HepG2 (cell line): ENCODE measurements around the gene ADSS1. TPM values are rescaled to one million over a fixed set of nuclear protein-coding genes. Genes with fewer than 3 reads are reported as not detected.

ENCODE experiments used
- ATAC-seq: fragments of 200-7000 bp; cut with Tn5 transposase; 3 replicates; pipeline ENCODE4 v1.9.1; 2020; ENCODE audit warnings: mild to moderate bottlenecking, moderate library complexity
- BruUV-seq: library from RNA; stranded (reverse); fragments of 400-500 nt; replicated peaks from 2 replicates; lab custom pipeline; 2021; lab: Mats Ljungman, UMichigan
- CTCF ChIA-PET: fragments of 300-600 bp; formaldehyde crosslinking; extraction: SDS; loops from one replicate; lab custom pipeline; 2021; ENCODE audit warnings: low total read pairs, inconsistent platforms, low intra/inter-chr PET ratio; lab: Yijun Ruan, JAX
- POLR2A ChIA-PET: fragments of 350-600 bp; sonication (Branson Sonifier 250); formaldehyde crosslinking; loops from one replicate; lab custom pipeline; 2020; ENCODE audit warnings: antibody characterized with exemption, inconsistent platforms; lab: Yijun Ruan, JAX
- DNase-seq: peaks from one replicate; pipeline ENCODE4 v3.0.0-alpha.2; 2015; ENCODE audit warnings: low spot score
- FAIRE-seq: peaks from 3 replicates; lab custom pipeline; 2011; peaks lifted over from hg19 to GRCh38; lab: Jason Lieb, UNC
- H2AFZ ChIP-seq: one replicate; pipeline ENCODE4 v1.6.1; 2011; ENCODE audit warnings: low read length, inconsistent platforms
- H3K27ac ChIP-seq: fragments of 300-600 bp; 3 replicates; pipeline ENCODE4 v1.8.0; 2011; ENCODE audit warnings: mixed run types, mild to moderate bottlenecking, mixed read lengths, low read length, inconsistent platforms; ENCODE audit not compliant: insufficient read depth; ENCODE audit errors: extremely low read length
- H3K27me3 ChIP-seq, 2 experiments: fragments of 200-600 bp in 1 of 2; 2 replicates in 1 of 2; 3 replicates in 1 of 2; pipeline versions ENCODE4 v1.6.0 to v1.8.0; 2011; ENCODE audit warnings: low read length in 2 of 2, mild to moderate bottlenecking in 2 of 2, moderate library complexity in 2 of 2, inconsistent platforms in 1 of 2; ENCODE audit not compliant: insufficient read depth in 2 of 2, control insufficient read depth in 1 of 2
- H3K36me3 ChIP-seq, 2 experiments: fragments of 200-600 bp in 1 of 2; replicated peaks in 1 of 2; 2 replicates in 1 of 2; 3 replicates in 1 of 2; pipeline versions ENCODE4 v1.5.1 to v1.8.0; 2011; ENCODE audit warnings: low read length in 2 of 2, inconsistent platforms in 1 of 2; ENCODE audit not compliant: insufficient read depth in 2 of 2, control insufficient read depth in 1 of 2
- H3K4me1 ChIP-seq: 2 replicates; pipeline ENCODE4 v1.5.1; 2012; ENCODE audit warnings: low read length, inconsistent platforms; ENCODE audit not compliant: insufficient read depth
- H3K4me2 ChIP-seq: 2 replicates; pipeline ENCODE4 v1.6.0; 2011; ENCODE audit warnings: low read depth, low read length, inconsistent platforms
- H3K4me3 ChIP-seq, 3 experiments: fragments of 200-600 bp in 1 of 3; sonication (generic), shearing (Covaris generic) in 1 of 3; replicated peaks in 1 of 3; 2 replicates each; pipeline ENCODE4 v1.5.1; 2011 to 2016; ENCODE audit warnings: low read length in 3 of 3, inconsistent platforms in 2 of 3, low read depth in 2 of 3, mild to moderate bottlenecking in 2 of 3, control low read depth in 1 of 3, mixed read lengths in 1 of 3; ENCODE audit not compliant: insufficient read depth in 1 of 3
- H3K79me2 ChIP-seq: one replicate; pipeline ENCODE4 v1.6.1; 2011; ENCODE audit warnings: low read length, inconsistent platforms; ENCODE audit not compliant: insufficient read depth
- H3K9ac ChIP-seq: 2 replicates; pipeline ENCODE4 v1.6.0; 2011; ENCODE audit warnings: mild to moderate bottlenecking, low read depth, low read length, inconsistent platforms; ENCODE audit not compliant: insufficient read depth
- H3K9me3 ChIP-seq: 2 replicates; pipeline ENCODE4 v1.5.1; 2012; ENCODE audit warnings: mild to moderate bottlenecking, low read length
- H4K20me1 ChIP-seq: 2 replicates; pipeline ENCODE4 v1.6.0; 2011; ENCODE audit warnings: inconsistent platforms, mild to moderate bottlenecking, low read length, moderate library complexity; ENCODE audit not compliant: insufficient read depth
- AGO1 ChIP-seq: fragments of 200-400 bp; formaldehyde crosslinking; IDR thresholded peaks from 2 replicates; pipeline ENCODE4 v1.6.1; 2017; ENCODE audit warnings: mild to moderate bottlenecking, low read depth, low read length, moderate library complexity; ENCODE audit not compliant: poor library complexity, severe bottlenecking
- AGO2 ChIP-seq: fragments of 200-400 bp; formaldehyde crosslinking; optimal IDR thresholded peaks from 2 replicates; pipeline ENCODE3; 2017; ENCODE audit warnings: mild to moderate bottlenecking, low read depth, low read length, moderate library complexity
- GABPB1 ChIP-seq: IDR thresholded peaks from 2 replicates; pipeline ENCODE4 v1.6.1; 2016; ENCODE audit warnings: mild to moderate bottlenecking, missing genetic modification reagents, moderate library complexity, missing compliant biosample characterization
- SNAI1 ChIP-seq: sonication (generic); formaldehyde crosslinking; IDR thresholded peaks from 2 replicates; pipeline ENCODE4 v1.5.0; 2020; ENCODE audit warnings: mild to moderate bottlenecking, missing genetic modification reagents, borderline replicate concordance
- ZNF629 ChIP-seq: sonication (generic); formaldehyde crosslinking; conservative IDR thresholded peaks from 2 replicates; pipeline ENCODE4 v1.5.0; 2020; ENCODE audit warnings: missing genetic modification reagents
- ZNF687 ChIP-seq: sonication (generic); formaldehyde crosslinking; IDR thresholded peaks from 2 replicates; pipeline ENCODE4 v1.5.1; 2020; ENCODE audit warnings: mild to moderate bottlenecking, missing genetic modification reagents, moderate library complexity
- WGBS: methylation state at CpG from one replicate; pipeline ENCODE4 v1.1.6; 2017; ENCODE audit warnings: low lambda C conversion rate; 5-methylcytosine and 5-hydroxymethylcytosine counted together
- in situ Hi-C: cut with HindIII; loops from 2 replicates; pipeline ENCODE4 v1.10.0; 2017; ENCODE audit warnings: low pct_unique_long_range_greater_than_20kb; ENCODE audit not compliant: extremely low pct_ligation_motif_present
- intact Hi-C: fragments of 100-400 bp; cut with micrococcal nuclease; formaldehyde crosslinking; loops from one replicate; pipeline ENCODE4 v1.10.0; 2022; ENCODE audit not compliant: unreplicated experiment
- polyA plus RNA-seq, 8 experiments: library from polyadenylated mRNA; depleted of rRNA in 3 of 8; stranded (reverse) in 7 of 8; unstranded in 1 of 8; fragments of >200 nt; fragmentation: Illumina TruSeq in 4 of 8; extraction: Trizol in 4 of 8; gene quantifications; 2 replicates each; pipeline versions ENCODE4 v1.2.1 to v1.2.3, GENCODE V29; 2011 to 2016; ENCODE audit warnings: low read depth in 4 of 8, missing spikeins in 1 of 8, mixed read lengths in 1 of 8; ENCODE audit not compliant: insufficient read depth in 1 of 8
- total RNA-seq, 5 experiments: library from RNA; depleted of rRNA; stranded (reverse); fragments of >200 nt; fragmentation: Illumina TruSeq; extraction: Trizol; gene quantifications; 2 replicates each; pipeline ENCODE4 v1.2.3, GENCODE V29; 2016; ENCODE audit warnings: low read depth in 1 of 5
- TF ChIP-seq, protein P1 (sequence below): sonication (generic); formaldehyde crosslinking; IDR thresholded peaks from 2 replicates; pipeline ENCODE4 v1.4.0; 2020; ENCODE audit warnings: missing genetic modification reagents

ADSS1 gene
- total and polyA plus RNA-seq, 2 of the 13 experiments (the other 11 are each of a cell fraction or from before 2014, with no cell fraction given): 1.0 to 36.7 TPM

DNA sequence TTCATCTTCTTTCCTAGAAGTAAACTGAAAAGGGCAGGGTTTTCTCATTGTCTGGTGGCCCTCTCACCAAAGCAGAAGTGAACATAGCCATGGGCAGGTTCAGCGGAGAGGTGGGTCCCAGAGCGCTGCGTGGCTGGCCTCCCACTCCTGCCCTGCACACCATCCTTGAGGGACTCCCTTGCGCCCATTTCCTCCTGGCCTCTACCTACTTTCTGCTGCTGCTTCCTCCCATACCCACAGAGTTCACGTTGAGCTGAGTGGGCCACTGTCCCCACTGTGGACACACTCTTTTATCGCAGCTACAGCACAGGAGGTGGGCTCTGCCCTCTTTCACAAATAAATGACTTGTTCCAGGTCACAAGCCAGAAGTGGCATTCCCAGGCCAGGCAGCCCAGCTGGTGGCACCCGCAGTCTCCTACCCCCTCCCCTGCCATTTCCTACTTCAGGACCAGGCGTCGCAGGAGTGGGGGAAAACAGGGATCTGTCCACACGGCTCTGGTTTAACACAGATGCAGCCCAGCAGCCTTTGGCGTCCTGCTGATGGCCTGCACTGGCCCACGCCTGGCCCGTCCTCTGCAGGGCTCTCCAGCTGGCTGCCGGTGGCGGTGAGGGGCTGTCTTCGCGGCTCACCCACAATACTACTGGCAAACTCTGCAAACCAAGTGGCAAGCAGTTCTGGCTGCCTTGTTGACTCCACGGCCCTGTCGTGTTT lies 33.8 kb downstream of the ADSS1 start (continued):
- peak; percentile 34 for TF ChIP-seq ZNF687 (CRISPR knock-in tag)
- peak; percentile 76 for TF ChIP-seq AGO1
- 0 out of 2 replicates have a peak, but pooled peaks have one; percentile 18 for TF ChIP-seq GABPB1
- TF ChIP-seq SNAI1: no peak
- TF ChIP-seq ZNF629: peak; percentile 57

GRCh38 chr14:104758981-104759969 lies 35.2 kb downstream of the ADSS1 start:
- no peak for DNase-seq
- Histone ChIP-seq H3K79me2 (peaks cover 67% of the 10 kb centered on the region), H3K4me1 (peaks cover 61% of the 10 kb centered on the region), H2AFZ (no peak overlapping the region), H3K9me3 (no peaks in the 10 kb centered on the region), H3K4me3 (no peak overlapping the region), H4K20me1 (peaks cover 69% of the 10 kb centered on the region), H3K9ac (no peak overlapping the region), H3K27ac (peak overlapping the region; percentile 20), H3K36me3 (peaks cover 15 to 60% of the 10 kb centered on the region in 2 experiments), H3K4me2 (no peak overlapping the region), H3K27me3 (no peaks in the 10 kb centered on the region)
- FAIRE-seq: no peak
- POLR2A ChIA-PET: interaction anchor here (1.0 to 2.2 kb wide), 2 partner anchors 7 to 10 kb away, joined by 4 to 13 read pairs; no protein-coding TSS in a partner anchor
- 96% methylated on average over 28 of the region's 30 CpGs for whole genome bisulfite sequencing
- in situ Hi-C loops (no loop called here), intact Hi-C loops (no loop called here)
- ATAC-seq: no peak
- no TSS peak for BruUV-seq
- CTCF ChIA-PET: no interaction called here
- TF ChIP-seq, protein P1, sequence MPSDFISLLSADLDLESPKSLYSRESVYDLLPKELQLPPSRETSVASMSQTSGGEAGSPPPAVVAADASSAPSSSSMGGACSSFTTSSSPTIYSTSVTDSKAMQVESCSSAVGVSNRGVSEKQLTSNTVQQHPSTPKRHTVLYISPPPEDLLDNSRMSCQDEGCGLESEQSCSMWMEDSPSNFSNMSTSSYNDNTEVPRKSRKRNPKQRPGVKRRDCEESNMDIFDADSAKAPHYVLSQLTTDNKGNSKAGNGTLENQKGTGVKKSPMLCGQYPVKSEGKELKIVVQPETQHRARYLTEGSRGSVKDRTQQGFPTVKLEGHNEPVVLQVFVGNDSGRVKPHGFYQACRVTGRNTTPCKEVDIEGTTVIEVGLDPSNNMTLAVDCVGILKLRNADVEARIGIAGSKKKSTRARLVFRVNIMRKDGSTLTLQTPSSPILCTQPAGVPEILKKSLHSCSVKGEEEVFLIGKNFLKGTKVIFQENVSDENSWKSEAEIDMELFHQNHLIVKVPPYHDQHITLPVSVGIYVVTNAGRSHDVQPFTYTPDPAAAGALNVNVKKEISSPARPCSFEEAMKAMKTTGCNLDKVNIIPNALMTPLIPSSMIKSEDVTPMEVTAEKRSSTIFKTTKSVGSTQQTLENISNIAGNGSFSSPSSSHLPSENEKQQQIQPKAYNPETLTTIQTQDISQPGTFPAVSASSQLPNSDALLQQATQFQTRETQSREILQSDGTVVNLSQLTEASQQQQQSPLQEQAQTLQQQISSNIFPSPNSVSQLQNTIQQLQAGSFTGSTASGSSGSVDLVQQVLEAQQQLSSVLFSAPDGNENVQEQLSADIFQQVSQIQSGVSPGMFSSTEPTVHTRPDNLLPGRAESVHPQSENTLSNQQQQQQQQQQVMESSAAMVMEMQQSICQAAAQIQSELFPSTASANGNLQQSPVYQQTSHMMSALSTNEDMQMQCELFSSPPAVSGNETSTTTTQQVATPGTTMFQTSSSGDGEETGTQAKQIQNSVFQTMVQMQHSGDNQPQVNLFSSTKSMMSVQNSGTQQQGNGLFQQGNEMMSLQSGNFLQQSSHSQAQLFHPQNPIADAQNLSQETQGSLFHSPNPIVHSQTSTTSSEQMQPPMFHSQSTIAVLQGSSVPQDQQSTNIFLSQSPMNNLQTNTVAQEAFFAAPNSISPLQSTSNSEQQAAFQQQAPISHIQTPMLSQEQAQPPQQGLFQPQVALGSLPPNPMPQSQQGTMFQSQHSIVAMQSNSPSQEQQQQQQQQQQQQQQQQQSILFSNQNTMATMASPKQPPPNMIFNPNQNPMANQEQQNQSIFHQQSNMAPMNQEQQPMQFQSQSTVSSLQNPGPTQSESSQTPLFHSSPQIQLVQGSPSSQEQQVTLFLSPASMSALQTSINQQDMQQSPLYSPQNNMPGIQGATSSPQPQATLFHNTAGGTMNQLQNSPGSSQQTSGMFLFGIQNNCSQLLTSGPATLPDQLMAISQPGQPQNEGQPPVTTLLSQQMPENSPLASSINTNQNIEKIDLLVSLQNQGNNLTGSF: no peak
- peak; percentile 89 for TF ChIP-seq AGO2
